CD4-positive, alpha-beta memory T cell (primary cell): Measurements from ENCODE around the gene RELT. TPM values are rescaled to one million over a fixed set of nuclear protein-coding genes. Genes with fewer than 3 reads are reported as not detected.

Experiments used
- CTCF ChIA-PET: fragments of 350-600 bp; sonication (Branson Sonifier 250); formaldehyde crosslinking; loops from one replicate; lab custom pipeline; 2021; ENCODE audit warnings: inconsistent platforms; ENCODE audit not compliant: partially characterized antibody; lab: Charles Lee
- POLR2A ChIA-PET: fragments of 350-600 bp; sonication (Branson Sonifier 250); formaldehyde crosslinking; loops from one replicate; lab custom pipeline; 2021; ENCODE audit not compliant: partially characterized antibody; lab: Charles Lee
- DNase-seq, 5 donors: peaks; one replicate each; pipeline versions ENCODE4 v3.0.0 to v3.0.0-alpha.2; 2020 to 2022; ENCODE audit warnings: mixed read lengths in 1 of 5
- H3K27ac ChIP-seq: one replicate; pipeline ENCODE4 v1.7.0; 2013; ENCODE audit warnings: low read depth, low read length
- H3K27me3 ChIP-seq: 2 replicates; pipeline ENCODE4 v1.7.0; 2013; ENCODE audit warnings: mild to moderate bottlenecking, low read length, moderate library complexity; ENCODE audit not compliant: insufficient read depth
- H3K36me3 ChIP-seq: 2 replicates; pipeline ENCODE4 v1.7.0; 2013; ENCODE audit warnings: mild to moderate bottlenecking, low read length, moderate library complexity; ENCODE audit not compliant: insufficient read depth
- H3K4me1 ChIP-seq: 2 replicates; pipeline ENCODE4 v1.7.0; 2013; ENCODE audit warnings: mild to moderate bottlenecking, low read length, moderate library complexity; ENCODE audit not compliant: insufficient read depth
- H3K4me3 ChIP-seq, 2 donors: one replicate each; pipeline ENCODE4 v1.7.0; 2013; ENCODE audit warnings: low read length in 2 of 2, mild to moderate bottlenecking in 1 of 2
- H3K9me3 ChIP-seq, 2 donors: one replicate each; pipeline ENCODE4 v1.7.0; 2013; ENCODE audit warnings: low read length in 2 of 2, control low read depth in 1 of 2; ENCODE audit not compliant: control insufficient read depth in 1 of 2
- H3K27ac Mint-ChIP-seq, 7 donors: one replicate each; pipeline ENCODE4 v1.8.0; 2020 to 2021; ENCODE audit warnings: mixed read lengths in 7 of 7, mild to moderate bottlenecking in 6 of 7, inconsistent platforms in 3 of 7, moderate library complexity in 3 of 7
- H3K27me3 Mint-ChIP-seq, 2 donors: one replicate each; pipeline ENCODE4 v1.8.0; 2020 to 2021; ENCODE audit warnings: mixed read lengths in 2 of 2
- H3K36me3 Mint-ChIP-seq, 2 donors: one replicate each; pipeline ENCODE4 v1.8.0; 2020 to 2021; ENCODE audit warnings: mixed read lengths in 2 of 2, inconsistent platforms in 1 of 2, mild to moderate bottlenecking in 1 of 2
- H3K4me1 Mint-ChIP-seq, 4 donors: one replicate each; pipeline ENCODE4 v1.8.0; 2020 to 2021; ENCODE audit warnings: mixed read lengths in 4 of 4, mild to moderate bottlenecking in 1 of 4
- H3K4me3 Mint-ChIP-seq, 8 donors: one replicate each; pipeline ENCODE4 v1.8.0; 2020 to 2021; ENCODE audit warnings: mixed read lengths in 8 of 8, mild to moderate bottlenecking in 7 of 8, moderate library complexity in 6 of 8, inconsistent platforms in 3 of 8
- H3K9me3 Mint-ChIP-seq, 8 donors: one replicate each; pipeline ENCODE4 v1.8.0; 2020 to 2021; ENCODE audit warnings: mixed read lengths in 8 of 8, mild to moderate bottlenecking in 5 of 8, inconsistent platforms in 3 of 8, moderate library complexity in 1 of 8
- intact Hi-C: fragments of 100-400 bp; cut with micrococcal nuclease; formaldehyde crosslinking; loops from one replicate; pipeline ENCODE4 v1.15.1; 2023
- polyA plus RNA-seq, 2 donors: library from polyadenylated mRNA; unstranded; fragments of 300-500 nt; fragmentation: Illumina TruSeq; gene quantifications; one replicate each; pipeline ENCODE4 v1.2.3, GENCODE V29; 2021
- total RNA-seq, 2 experiments: library from RNA; stranded (reverse); gene quantifications; one replicate each; pipeline ENCODE4 v1.2.3, GENCODE V29; 2021

RELT gene
- total and polyA plus RNA-seq, 4 experiments from 2014 or later = 2.2 to 12.9 (median 8.6) TPM

DNA sequence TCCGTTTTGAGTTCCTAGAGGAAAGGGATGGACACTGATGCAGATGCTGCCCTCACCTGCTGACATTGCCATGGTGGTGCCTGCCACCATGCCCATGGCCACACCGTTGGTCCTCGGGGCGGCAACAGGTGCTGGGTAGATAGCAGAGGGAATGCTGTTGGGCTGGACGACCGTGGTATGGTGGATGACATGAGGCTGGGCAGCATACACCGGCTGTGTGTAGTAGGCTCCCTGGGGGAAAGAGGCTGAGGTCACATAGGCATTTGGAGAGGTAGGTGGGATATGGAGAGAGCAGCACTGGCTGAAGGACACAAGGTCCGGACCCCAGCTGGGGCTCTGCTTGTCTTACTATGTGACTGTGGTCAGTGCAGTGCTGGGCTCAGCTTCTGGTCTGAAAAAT lies 33.2 kb downstream of the RELT start:
- peak overlapping the region in 1 of 7 donors; percentile 24 for H3K27ac Mint-ChIP-seq
- H3K27me3 ChIP-seq = no peaks in the 10 kb centered on the region
- peaks cover 0 to 3% (median 0%) of the 10 kb centered on the region in 4 donors for H3K4me1 Mint-ChIP-seq
- intact Hi-C loops = no loop called here
- no peaks in the 10 kb centered on the region for H3K27me3 Mint-ChIP-seq
- no peak overlapping the region for H3K4me3 Mint-ChIP-seq
- no peaks in the 10 kb centered on the region for H3K4me1 ChIP-seq
- no peak overlapping the region for H3K4me3 ChIP-seq
- no peak for DNase-seq
- H3K36me3 ChIP-seq = peaks cover 3% of the 10 kb centered on the region
- H3K36me3 Mint-ChIP-seq = peaks cover 17 to 45% of the 10 kb centered on the region in 2 donors
- no peaks in the 10 kb centered on the region for H3K9me3 Mint-ChIP-seq
- no peak overlapping the region for H3K27ac ChIP-seq
- ChIA-PET POLR2A (no interaction called here), CTCF (interaction anchor here (1.4 kb wide), 1 partner anchor 58 kb away, joined by 4 read pairs; no protein-coding TSS in a partner anchor)
- no peaks in the 10 kb centered on the region for H3K9me3 ChIP-seq

DNA sequence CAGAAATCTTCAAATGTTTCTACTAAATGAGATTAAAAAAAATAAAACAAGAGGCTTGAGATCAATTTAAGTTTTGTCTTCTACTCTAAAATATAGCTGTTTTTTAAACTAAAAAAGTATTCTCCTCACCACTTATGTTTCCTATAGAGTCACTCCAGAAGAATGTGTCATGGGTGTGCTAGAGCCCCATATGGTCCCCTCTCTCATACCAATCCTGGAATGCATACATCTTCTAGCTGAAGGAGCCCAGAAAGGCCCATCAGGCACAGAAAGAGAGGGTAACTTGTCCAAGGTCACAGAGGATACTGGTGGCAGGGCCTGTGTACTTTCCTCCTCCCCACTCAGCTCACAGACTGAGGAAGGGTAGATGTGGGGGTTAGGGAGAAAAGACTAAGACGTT lies 34.4 kb downstream of the RELT start:
- no peaks in the 10 kb centered on the region for H3K27me3 Mint-ChIP-seq
- Histone ChIP-seq H3K27ac (no peak overlapping the region), H3K4me3 (no peak overlapping the region), H3K9me3 (no peaks in the 10 kb centered on the region), H3K36me3 (peaks cover 2% of the 10 kb centered on the region), H3K4me1 (no peaks in the 10 kb centered on the region), H3K27me3 (no peaks in the 10 kb centered on the region)
- intact Hi-C loops = no loop called here
- H3K36me3 Mint-ChIP-seq = peaks cover 17 to 45% of the 10 kb centered on the region in 2 donors
- no peak for DNase-seq
- peaks cover 0 to 6% (median 4%) of the 10 kb centered on the region in 4 donors for H3K4me1 Mint-ChIP-seq
- H3K4me3 Mint-ChIP-seq = no peak overlapping the region
- peak overlapping the region in 1 of 7 donors; percentile 7 for H3K27ac Mint-ChIP-seq
- POLR2A ChIA-PET = no interaction called here
- no peaks in the 10 kb centered on the region for H3K9me3 Mint-ChIP-seq
- CTCF ChIA-PET = interaction anchor here (1.1 to 1.4 kb wide), 2 partner anchors 17 to 60 kb away, joined by 4 to 6 read pairs; no protein-coding TSS in a partner anchor

- Mint-ChIP-seq H3K27ac (no peak overlapping the region), H3K4me1 (peaks cover 0 to 6% (median 4%) of the 10 kb centered on the region in 4 donors), H3K36me3 (peaks cover 17 to 46% of the 10 kb centered on the region in 2 donors), H3K9me3 (no peaks in the 10 kb centered on the region), H3K4me3 (no peak overlapping the region), H3K27me3 (no peaks in the 10 kb centered on the region)
- Histone ChIP-seq H3K4me3 (no peak overlapping the region), H3K27me3 (no peaks in the 10 kb centered on the region), H3K27ac (no peak overlapping the region), H3K4me1 (no peaks in the 10 kb centered on the region), H3K36me3 (no peaks in the 10 kb centered on the region), H3K9me3 (no peaks in the 10 kb centered on the region)
- intact Hi-C loops = no loop called here
- ChIA-PET CTCF (no interaction called here), POLR2A (no interaction called here)
- no peak for DNase-seq
Measured at GRCh38 chr11:73411031-73411430, 34.8 kb downstream of the RELT start.

- H3K9me3 ChIP-seq = no peaks in the 10 kb centered on the region
- no peaks in the 10 kb centered on the region for H3K27me3 Mint-ChIP-seq
- H3K36me3 Mint-ChIP-seq = peaks cover 19 to 43% of the 10 kb centered on the region in 2 donors
- no peak for DNase-seq
- no peak overlapping the region for H3K4me3 Mint-ChIP-seq
- intact Hi-C loops = no loop called here
- no peaks in the 10 kb centered on the region for H3K4me1 ChIP-seq
- H3K4me3 ChIP-seq = no peak overlapping the region
- H3K27ac Mint-ChIP-seq = peak overlapping the region in 2 of 7 donors; percentile 25 to 29
- H3K4me1 Mint-ChIP-seq = peaks cover 0 to 6% (median 4%) of the 10 kb centered on the region in 4 donors
- H3K27me3 ChIP-seq = no peaks in the 10 kb centered on the region
- ChIA-PET CTCF (no interaction called here), POLR2A (no interaction called here)
- H3K36me3 ChIP-seq = no peaks in the 10 kb centered on the region
- no peaks in the 10 kb centered on the region for H3K9me3 Mint-ChIP-seq
- no peak overlapping the region for H3K27ac ChIP-seq
Measured at GRCh38 chr11:73412308-73412707, 36.1 kb downstream of the RELT start.

GRCh38 chr11:73413256-73413655 lies 37.1 kb downstream of the RELT start:
- Mint-ChIP-seq H3K9me3 (no peaks in the 10 kb centered on the region), H3K36me3 (peaks cover 25 to 40% of the 10 kb centered on the region in 2 donors), H3K27ac (peak overlapping the region in 1 of 7 donors; percentile 43), H3K4me3 (no peak overlapping the region), H3K27me3 (no peaks in the 10 kb centered on the region), H3K4me1 (peaks cover 0 to 6% (median 4%) of the 10 kb centered on the region in 4 donors)
- ChIA-PET CTCF (interaction anchor here (0.6 kb wide), 1 partner anchor 300 kb away, joined by 3 read pairs; no protein-coding TSS in a partner anchor), POLR2A (no interaction called here)
- H3K36me3 ChIP-seq = no peaks in the 10 kb centered on the region
- no peaks in the 10 kb centered on the region for H3K4me1 ChIP-seq
- no peak overlapping the region for H3K4me3 ChIP-seq
- no peaks in the 10 kb centered on the region for H3K9me3 ChIP-seq
- intact Hi-C loops = no loop called here
- no peak for DNase-seq
- H3K27ac ChIP-seq = no peak overlapping the region
- H3K27me3 ChIP-seq = no peaks in the 10 kb centered on the region

GRCh38 chr11:73414977-73415651 lies 38.9 kb downstream of the RELT start:
- CTCF ChIA-PET = interaction anchor here (0.8 to 1.3 kb wide), 4 partner anchors 10 to 246 kb away, joined by 3 to 5 read pairs (median 3); no protein-coding TSS in a partner anchor
- Mint-ChIP-seq H3K36me3 (peaks cover 29 to 36% of the 10 kb centered on the region in 2 donors), H3K27ac (peak overlapping the region in 3 of 7 donors; percentile 6 to 77 (median 30)), H3K9me3 (no peaks in the 10 kb centered on the region), H3K4me3 (no peak overlapping the region), H3K4me1 (peaks cover 0 to 6% (median 4%) of the 10 kb centered on the region in 4 donors), H3K27me3 (no peaks in the 10 kb centered on the region)
- Histone ChIP-seq H3K4me3 (no peak overlapping the region), H3K27ac (no peak overlapping the region), H3K36me3 (peaks cover 3% of the 10 kb centered on the region), H3K27me3 (no peaks in the 10 kb centered on the region), H3K9me3 (no peaks in the 10 kb centered on the region), H3K4me1 (no peaks in the 10 kb centered on the region)
- POLR2A ChIA-PET = interaction anchor here (0.8 kb wide), 1 partner anchor 10 kb away, joined by 3 read pairs; no protein-coding TSS in a partner anchor
- no peak for DNase-seq
- intact Hi-C loops = no loop called here

DNA sequence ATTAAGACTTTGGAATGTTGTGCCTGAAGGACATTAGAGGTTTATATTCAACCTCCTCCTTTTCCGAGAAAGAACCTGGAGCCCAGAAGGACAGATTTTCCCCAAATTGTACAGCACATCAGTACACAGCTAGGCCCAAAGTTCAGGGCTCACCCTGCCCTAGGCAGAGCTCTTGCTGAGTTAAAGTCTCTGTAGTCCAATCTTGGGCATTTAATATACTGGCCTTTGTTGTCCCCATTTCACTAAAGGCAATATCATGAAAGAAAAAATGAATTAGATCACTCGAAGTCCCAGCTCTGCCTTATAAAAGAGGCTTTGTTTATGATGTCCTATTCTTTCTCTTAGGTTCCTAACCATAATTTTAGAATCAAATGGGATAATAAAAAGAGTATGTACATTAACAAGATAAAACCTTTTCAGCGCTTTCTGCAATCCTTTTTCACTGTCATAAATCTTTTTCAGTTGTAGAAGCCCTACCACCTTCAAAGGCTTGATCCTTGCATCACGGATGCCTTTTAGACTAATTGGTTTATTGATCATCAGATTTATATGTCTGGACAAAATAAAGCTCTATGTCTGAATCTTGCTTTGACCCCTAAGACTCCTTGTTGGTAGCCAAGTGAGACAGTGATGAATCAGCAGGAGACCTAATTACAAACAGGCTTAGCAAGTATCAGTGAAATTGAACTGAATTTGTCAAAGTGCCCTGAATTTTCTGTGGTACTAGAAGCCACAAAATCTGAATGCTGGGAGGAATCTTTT lies 39.8 kb downstream of the RELT start:
- peak overlapping the region in 2 of 7 donors; percentile 20 to 39 for H3K27ac Mint-ChIP-seq
- H3K27me3 Mint-ChIP-seq = no peaks in the 10 kb centered on the region
- no peak overlapping the region for H3K4me3 Mint-ChIP-seq
- intact Hi-C loops = no loop called here
- Histone ChIP-seq H3K4me1 (no peaks in the 10 kb centered on the region), H3K27ac (no peak overlapping the region), H3K36me3 (peaks cover 3% of the 10 kb centered on the region), H3K4me3 (no peak overlapping the region), H3K27me3 (no peaks in the 10 kb centered on the region), H3K9me3 (no peaks in the 10 kb centered on the region)
- POLR2A ChIA-PET = no interaction called here
- no peaks in the 10 kb centered on the region for H3K9me3 Mint-ChIP-seq
- H3K4me1 Mint-ChIP-seq = peaks cover 0 to 6% (median 4%) of the 10 kb centered on the region in 4 donors
- CTCF ChIA-PET = interaction anchor here (1.1 kb wide), 1 partner anchor 80 kb away, joined by 3 read pairs; no protein-coding TSS in a partner anchor
- DNase-seq = no peak
- peaks cover 29 to 37% of the 10 kb centered on the region in 2 donors for H3K36me3 Mint-ChIP-seq
